GF-D8 (cell line): Measurements from ENCODE around the gene PLEKHB2.
"Not testable (repeated sequence)": the region's sequence is repeated elsewhere in the genome, so short reads cannot be mapped to it uniquely, and the experiment has no call there.

Experiments used
- DNase-seq: peaks from one replicate; lab custom pipeline; 2025; lab: John Stamatoyannopoulos, UW

Gene PLEKHB2

GRCh38 chr2:131105156-131105949 lies at the start of gene PLEKHB2:
Gene PLEKHB2, plus strand, starts transcription at chr2:131105336. Its CDS starts 15,606 bp downstream, at chr2:131120942.
- no peak for DNase-seq

GRCh38 chr2:131056204-131056931 lies 48.8 kb upstream of the PLEKHB2 start:
- no peak for DNase-seq

- DNase-seq = no peak
Measured at GRCh38 chr2:131056932-131057287, 48.2 kb upstream of the PLEKHB2 start.

- DNase-seq = no peak
Measured at GRCh38 chr2:131058214-131058843, 46.8 kb upstream of the PLEKHB2 start.

- no peak for DNase-seq
Measured at GRCh38 chr2:131058920-131059319, 46.2 kb upstream of the PLEKHB2 start.

GRCh38 chr2:131063501-131064283 lies 41.4 kb upstream of the PLEKHB2 start:
- no peak for DNase-seq

GRCh38 chr2:131064589-131065512 lies 40.3 kb upstream of the PLEKHB2 start:
- no peak for DNase-seq

GRCh38 chr2:131067465-131068125 lies 37.5 kb upstream of the PLEKHB2 start:
- no peak for DNase-seq

GRCh38 chr2:131068172-131068571 lies 37.0 kb upstream of the PLEKHB2 start:
- DNase-seq = not testable (repeated sequence)

GRCh38 chr2:131075578-131075977 lies 29.6 kb upstream of the PLEKHB2 start:
- DNase-seq = not testable (repeated sequence)

GRCh38 chr2:131076707-131077106 lies 28.4 kb upstream of the PLEKHB2 start:
- DNase-seq = no peak

GRCh38 chr2:131077182-131077846 lies 27.8 kb upstream of the PLEKHB2 start:
- DNase-seq = no peak

GRCh38 chr2:131077966-131078365 lies 27.2 kb upstream of the PLEKHB2 start:
- no peak for DNase-seq

GRCh38 chr2:131079931-131080330 lies 25.2 kb upstream of the PLEKHB2 start:
- DNase-seq = not testable (repeated sequence)

GRCh38 chr2:131081190-131081589 lies 23.9 kb upstream of the PLEKHB2 start:
- DNase-seq = no peak

- no peak for DNase-seq
Measured at GRCh38 chr2:131085646-131086045, 19.5 kb upstream of the PLEKHB2 start.

GRCh38 chr2:131092458-131093005 lies 12.6 kb upstream of the PLEKHB2 start:
- no peak for DNase-seq

- peak; percentile 50 for DNase-seq
Measured at GRCh38 chr2:131093006-131093695, 12.0 kb upstream of the PLEKHB2 start, which contains the start of gene FAM168B. Gene FAM168B, minus strand, starts transcription at chr2:131093460. Its CDS starts 10,814 bp downstream, at chr2:131082646.
